HG03439 (cell line): ENCODE measurements around the gene IGFN1.

Source experiments
- ATAC-seq: cut with Tn5 transposase; IDR thresholded peaks from one replicate; pipeline ENCODE4 v1.9.1; 2021; ENCODE audit warnings: mild to moderate bottlenecking, moderate library complexity; ENCODE audit not compliant: unreplicated experiment

The IGFN1 gene

DNA sequence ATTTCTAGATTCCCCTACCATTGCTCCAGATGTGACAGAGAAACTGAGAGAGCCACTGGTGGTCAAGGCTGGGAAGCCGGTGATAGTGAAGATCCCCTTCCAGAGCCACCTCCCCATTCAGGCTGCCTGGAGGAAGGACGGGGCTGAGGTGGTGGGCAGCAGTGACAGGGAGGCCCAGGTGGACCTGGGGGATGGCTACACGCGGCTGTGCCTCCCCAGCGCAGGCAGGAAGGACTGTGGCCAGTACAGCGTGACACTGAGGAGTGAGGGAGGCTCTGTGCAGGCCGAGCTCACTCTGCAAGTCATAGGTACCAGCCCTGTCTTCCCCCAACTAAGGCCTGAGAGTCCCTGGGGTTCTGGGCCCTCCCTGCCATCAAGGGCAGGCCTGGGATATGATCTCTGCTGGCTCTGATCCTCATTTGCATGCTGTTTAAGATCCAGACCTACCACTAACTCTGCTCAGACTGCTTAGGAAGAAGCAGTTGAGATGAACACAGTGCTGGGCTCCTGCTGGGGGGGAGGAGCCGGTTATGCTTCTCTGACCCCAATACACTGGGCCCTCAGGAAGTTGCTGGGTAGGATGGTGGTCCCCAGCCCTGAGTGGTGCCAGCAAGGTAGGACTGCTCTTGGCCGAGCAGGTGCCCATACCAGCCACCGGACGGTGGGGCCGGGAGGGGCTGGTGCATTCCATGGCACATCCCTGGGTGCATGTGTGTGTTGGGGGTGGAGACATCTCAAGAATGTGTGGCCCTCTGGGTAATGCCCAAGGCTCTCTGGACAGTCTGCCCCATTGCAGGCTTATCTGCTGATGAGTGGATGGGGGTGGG lies 25.1 kb downstream of the IGFN1 start:
- no peak for ATAC-seq

DNA sequence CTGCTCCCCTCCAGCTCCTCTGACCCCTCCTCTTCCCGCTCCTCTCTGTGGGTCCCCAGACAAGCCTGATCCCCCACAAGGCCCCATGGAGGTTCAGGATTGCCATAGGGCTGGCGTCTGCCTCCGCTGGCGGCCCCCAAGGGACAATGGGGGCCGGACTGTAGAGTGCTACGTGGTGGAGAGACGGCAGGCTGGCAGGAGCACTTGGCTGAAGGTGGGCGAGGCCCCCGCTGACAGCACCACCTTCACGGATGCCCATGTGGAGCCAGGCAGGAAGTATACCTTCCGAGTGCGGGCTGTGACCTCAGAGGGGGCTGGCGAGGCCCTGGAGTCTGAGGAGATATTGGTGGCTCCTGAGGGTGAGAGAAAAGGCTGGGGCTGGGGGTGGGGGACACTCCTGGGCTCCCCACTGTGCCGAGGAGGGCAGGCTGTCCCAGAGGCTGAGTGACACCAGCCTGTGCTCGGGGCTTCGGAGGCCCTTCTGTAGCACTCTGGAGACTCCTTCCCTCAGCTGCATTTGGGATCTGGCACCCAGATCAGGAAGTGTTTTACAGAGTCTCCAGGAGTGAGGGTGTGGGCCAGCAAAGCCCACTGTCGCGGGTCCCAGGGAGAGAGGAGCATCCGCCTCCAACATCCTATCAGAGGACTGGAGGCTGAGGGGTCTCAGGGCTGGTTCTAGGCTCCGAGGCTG lies 25.9 kb downstream of the IGFN1 start:
- no peak for ATAC-seq

DNA sequence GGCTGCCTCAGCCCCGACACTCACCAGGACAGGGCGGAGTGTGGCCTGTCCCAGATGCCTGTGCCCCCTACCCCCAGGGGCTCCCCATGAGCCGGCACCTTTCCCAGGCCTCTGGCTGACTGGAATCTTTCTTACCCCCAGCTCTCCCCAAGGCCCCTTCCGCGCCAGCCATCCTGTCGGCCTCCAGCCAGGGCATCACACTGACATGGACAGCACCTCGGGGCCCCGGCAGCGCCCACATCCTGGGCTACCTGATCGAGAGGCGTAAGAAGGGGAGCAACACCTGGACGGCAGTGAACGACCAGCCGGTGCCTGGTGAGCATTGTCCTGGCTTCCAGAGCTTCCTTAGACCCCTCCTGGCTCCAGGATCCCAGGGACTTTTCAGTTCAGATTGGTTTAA lies 26.5 kb downstream of the IGFN1 start:
- ATAC-seq: no peak

DNA sequence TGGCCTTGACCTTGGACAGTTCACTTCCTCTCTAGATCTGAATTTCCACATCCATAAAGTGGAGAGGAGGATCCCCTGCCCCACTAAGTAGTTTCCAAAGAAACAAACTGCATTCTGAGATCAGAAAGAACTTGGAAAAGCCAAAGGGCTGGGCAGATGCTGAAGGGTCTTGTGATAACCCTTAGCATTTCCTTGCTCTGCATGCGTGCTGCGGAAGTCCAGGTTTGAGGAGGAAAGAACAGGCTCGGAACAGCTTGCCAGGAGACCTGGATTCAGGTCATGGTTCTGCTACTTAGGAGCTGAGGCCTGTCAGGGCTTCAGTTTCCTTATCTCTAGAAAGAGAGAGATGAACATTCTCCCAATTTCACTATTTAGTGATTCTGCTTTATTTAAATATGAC lies 27.2 kb downstream of the IGFN1 start:
- ATAC-seq: no peak

DNA sequence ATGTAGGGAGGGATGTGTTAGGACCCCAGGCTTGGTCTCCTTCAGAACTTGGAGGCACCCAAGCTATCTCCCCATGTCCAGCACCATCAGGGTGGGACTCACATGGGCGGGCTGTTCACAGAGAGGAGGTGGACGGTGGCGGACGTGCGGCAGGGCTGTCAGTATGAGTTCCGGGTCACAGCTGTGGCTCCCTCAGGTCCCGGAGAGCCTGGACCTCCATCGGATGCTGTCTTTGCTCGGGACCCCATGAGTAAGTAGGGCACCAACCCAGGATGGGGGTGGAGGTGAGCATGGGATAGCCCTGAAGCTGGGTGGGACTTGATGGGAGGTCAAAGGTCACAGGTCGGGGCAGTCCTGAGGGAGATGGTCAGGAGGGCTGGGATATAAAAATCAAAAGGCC lies 27.8 kb downstream of the IGFN1 start:
- no peak for ATAC-seq

DNA sequence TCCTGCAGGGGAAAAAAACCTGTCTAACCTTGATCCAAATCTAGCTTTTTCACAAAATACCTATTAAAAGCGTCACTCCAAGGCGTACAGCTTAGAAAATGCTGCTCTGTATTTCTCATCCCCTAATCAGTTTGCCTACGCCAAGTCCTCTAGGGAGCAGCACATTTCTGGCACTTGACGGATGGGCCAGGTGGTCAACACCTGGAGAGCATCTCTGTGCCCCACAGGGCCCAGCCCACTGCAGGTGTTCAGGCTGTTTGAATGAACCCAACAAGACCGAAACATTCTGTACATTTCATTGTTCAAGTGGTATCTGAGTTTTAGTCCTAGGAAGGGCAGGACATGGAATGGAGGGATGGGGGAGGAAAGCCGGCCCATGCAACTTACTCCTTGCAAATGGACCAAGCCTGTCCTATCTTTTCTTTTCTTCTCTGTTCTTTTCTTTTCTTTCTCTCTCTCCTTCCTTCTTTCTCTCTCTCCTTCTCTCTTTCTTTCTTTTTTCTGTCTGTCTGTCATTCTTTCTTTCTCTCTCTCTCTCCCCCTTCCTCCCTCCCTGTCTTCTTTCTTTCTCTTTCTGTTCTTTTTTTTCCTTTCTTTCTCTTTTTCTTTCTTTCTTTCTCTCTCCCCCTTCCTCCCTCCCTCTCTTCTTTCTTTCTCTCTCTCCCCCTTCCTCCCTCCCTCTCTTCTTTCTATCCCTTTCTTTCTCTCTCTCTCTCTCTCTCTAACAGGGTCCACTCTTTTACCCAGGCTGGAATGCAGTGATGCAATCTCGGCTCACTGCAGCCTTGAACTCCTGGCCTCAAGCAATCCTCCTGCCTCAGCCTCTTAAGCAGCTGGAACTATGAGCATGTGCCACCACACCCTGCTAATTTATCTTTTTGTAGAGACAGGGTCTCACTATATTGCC lies 29.1 kb downstream of the IGFN1 start:
- ATAC-seq: no peak

DNA sequence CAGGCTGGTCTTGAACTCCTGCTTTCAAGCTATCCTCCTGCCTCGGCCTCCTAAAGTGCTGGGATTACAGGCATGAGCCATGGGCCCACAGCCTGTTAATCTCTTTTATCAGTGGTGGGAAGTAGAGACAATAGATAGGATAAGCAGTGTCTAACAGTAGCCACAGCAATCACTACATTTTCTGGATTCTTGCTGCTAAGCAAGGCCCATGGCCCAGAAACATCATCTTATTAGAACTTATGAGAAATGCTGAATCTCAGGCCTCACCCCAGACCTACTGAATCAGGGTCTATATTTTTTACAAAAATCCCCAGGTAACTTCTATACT lies 29.7 kb downstream of the IGFN1 start:
- no peak for ATAC-seq

DNA sequence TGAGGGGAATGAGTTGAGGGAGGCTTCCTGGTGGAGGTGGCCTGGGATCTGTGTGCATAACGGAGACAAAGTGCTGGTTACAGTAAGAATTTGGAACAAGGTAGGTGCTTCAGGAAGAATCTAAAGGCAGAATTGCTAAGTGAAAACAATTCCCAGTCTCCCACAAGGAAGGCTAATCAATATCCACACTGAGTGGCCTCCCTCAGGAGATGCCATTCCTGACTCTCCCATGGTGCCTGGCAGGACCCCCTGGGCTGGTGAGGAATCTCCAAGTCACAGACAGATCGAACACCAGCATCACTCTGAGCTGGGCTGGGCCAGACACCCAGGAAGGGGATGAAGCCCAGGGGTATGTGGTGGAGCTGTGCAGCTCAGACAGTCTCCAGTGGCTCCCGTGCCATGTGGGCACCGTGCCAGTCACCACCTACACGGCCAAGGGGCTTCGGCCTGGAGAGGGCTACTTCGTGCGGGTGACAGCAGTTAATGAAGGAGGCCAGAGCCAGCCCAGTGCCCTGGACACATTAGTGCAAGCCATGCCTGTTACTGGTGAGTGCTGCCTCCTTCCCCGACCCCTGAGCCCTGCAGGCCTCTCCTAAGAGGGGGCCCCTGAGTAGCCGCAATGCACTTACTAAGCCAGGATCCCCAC lies 30.7 kb downstream of the IGFN1 start:
- no peak for ATAC-seq

DNA sequence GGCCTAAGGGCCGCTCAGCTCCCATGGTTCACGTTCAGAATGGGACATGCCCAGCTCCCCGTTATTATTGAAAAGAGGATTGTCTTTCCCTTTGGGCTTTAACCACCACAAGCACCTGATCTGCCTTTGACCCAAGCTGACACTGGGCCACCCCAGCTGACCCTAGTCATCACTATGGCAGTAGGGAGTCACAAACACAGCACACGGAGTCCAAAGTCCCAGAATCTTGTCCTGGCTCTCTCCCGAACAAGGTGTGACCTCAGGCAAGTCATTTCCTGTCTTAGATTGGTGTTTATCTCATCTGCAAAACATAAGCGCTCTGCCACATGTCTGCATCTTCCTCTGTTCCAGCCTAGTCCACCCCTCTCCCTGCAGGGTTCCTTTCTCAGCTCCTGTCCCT lies 31.5 kb downstream of the IGFN1 start:
- no peak for ATAC-seq

DNA sequence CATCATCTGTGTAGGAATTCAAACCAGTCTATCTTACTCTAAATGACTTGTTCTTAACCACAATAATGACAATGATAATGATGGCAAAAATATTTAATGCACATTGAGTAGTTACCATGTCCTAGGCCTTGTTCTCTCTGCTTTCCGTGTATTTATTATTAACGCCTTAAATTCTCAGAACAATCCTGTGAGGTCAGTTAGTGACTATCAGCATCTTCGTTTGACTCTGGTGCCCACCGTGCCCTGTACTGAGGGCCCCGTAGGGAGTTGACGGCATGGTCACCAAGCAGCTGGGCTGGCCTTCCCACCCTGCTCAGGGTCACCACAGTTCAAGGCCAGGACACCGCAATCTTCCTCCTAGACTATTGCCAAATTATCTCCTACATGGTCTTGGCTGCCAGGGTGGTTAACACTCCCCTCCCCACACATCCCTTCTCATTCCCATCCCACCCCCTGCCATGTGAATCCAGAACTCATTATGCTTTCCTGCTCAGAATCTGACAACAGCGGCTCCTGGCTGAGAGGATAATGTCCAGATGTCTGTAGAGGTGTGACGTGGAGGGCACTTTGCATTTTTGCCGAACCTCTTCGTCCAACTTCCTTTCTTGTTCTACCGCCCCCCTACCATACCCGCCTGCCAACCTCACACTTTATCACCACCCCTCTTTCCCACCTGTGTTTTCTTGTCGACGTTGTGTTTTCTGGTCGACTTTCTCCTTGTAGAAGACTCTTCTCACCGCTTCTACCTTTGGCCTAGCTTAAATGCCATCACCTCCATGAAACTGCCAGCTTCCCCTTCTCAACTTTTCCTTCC lies 33.4 kb downstream of the IGFN1 start:
- no peak for ATAC-seq

DNA sequence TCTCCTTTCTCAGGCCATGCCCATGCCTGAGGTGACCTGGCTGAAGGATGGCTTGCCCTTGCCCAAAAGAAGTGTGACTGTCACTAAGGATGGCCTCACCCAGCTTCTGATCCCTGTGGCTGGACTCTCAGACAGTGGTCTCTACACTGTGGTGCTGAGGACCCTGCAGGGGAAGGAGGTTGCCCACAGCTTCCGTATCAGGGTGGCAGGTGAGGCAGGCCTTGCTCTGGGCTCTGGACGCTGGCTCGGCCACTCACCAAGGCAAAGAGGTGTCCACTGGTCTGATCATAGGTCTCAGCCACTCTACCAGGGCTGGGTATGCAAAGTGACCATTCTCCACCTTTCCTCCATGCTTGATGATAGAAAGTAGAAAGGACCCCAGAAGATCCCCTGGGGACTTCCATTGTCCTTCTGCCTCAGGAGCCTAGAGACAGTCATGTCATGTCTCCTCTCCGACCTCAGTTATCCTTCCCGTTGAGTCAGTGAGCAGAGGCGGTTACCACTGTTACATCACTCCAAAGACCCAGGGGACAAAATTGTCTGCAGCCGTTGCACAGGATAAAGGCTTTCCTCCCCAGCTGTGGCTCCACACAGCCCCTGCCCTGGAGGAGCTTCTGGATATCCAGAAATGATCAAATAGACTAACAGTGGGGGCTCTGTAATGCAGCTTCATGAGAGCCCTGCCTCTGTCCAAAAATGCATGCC lies 34.2 kb downstream of the IGFN1 start:
- ATAC-seq: no peak

DNA sequence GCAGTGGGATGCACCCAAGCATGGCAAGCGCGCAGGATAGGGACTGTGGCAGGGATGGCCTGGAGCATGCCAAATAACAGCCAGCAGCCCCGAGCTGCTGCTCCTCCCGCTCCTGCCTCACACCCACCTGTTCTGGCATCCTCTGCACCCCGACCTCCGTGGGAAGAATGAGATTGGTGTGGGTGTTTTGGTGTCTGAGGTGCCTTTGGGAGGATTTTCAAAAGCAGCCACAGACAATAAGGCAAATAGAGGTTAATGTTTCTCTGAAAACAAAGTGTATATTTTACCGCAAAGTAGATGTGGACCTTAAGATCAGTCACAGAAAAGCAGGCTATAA lies 35.5 kb downstream of the IGFN1 start:
- no peak for ATAC-seq

DNA sequence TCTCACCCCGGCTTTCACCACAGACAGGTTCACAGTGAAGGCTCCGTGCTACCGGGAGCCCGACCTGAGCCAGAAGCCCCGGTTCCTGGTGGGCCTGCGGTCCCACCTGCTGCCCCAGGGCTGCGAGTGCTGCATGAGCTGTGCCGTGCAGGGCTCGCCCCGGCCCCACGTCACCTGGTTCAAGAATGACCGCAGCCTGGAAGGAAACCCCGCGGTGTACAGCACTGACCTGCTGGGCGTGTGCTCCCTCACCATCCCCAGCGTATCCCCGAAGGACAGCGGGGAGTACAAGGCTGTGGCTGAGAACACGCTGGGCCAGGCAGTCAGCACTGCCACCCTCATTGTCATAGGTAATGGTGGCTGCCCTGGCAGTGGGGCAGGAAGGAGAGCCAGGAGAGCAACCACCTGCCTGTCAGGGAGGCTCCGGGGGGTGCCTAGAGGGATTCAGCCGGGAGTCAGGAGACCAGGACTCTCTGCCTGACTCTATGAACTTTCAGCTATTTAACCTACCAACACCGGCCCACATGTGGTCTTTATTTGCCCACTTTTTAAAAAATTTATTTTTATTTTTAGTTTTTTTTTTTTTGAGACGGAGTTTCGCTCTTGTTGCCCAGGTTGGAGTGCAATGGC lies 36.4 kb downstream of the IGFN1 start:
- no peak for ATAC-seq

DNA sequence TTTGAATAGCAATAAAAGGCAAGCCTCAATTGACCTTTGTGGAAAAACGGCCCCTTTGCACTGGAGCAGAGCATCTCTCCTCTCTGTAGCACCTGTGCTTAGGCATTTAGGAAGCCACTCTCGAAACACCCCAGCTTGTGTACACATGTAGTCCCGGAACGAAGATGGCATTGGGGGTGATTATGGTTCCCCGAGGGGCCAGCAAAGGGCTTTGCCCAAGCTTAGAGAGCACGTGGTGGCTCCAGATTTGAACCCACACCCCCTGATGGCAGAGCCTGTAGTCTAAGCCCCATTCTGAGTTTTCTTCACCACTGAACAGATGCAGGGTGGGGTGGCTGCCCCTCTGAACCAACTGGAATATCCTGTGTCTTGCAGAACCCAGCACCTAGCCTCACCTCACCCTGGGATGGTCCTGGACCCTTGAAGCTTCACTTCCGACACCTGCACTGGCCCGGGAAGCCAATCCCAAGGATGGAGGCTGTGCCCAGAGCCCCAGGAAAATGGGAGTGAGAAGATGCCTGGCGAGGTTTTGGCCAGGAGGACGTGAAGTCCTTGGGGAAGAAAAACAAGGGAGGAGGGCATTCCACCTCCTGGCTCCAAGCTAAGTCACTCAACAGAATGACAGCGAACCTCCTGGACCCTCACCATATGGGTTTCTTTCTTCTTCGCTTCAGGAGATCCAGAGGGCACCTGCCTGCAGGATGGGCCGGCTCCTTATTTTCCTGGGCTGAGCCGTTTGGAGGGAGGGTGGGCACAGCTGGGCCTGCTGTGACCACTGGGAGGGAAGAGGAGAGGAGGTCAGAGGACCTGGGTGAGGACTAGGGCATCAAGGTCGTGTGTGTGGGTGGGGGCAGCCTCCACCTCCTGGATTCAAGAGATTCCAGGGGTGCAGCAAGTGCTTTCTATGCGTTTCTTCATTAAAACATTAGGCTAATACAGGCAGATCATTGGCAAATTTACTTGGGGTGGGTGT lies 37.7 kb downstream of the IGFN1 start:
- ATAC-seq: no peak

DNA sequence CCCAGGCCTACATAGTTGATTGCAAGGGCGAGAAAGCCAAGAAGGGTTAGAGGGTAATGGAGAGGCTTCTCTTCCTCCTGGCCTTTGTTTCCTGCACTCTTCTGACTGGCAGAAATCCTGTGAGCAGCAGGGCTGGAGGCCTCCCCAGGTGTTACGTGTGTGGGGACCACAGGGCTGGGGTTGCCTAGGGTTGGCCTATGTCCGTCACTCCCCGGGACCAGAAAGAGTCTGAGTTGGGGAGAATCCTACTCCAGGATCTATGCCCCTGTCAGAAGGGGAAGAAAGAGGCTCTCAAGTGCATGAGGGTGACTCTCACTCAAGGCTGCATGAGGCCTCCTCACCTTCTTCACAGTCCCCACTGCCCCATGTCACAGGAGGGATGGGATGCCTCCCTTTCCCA lies 38.5 kb downstream of the IGFN1 start:
- no peak for ATAC-seq

DNA sequence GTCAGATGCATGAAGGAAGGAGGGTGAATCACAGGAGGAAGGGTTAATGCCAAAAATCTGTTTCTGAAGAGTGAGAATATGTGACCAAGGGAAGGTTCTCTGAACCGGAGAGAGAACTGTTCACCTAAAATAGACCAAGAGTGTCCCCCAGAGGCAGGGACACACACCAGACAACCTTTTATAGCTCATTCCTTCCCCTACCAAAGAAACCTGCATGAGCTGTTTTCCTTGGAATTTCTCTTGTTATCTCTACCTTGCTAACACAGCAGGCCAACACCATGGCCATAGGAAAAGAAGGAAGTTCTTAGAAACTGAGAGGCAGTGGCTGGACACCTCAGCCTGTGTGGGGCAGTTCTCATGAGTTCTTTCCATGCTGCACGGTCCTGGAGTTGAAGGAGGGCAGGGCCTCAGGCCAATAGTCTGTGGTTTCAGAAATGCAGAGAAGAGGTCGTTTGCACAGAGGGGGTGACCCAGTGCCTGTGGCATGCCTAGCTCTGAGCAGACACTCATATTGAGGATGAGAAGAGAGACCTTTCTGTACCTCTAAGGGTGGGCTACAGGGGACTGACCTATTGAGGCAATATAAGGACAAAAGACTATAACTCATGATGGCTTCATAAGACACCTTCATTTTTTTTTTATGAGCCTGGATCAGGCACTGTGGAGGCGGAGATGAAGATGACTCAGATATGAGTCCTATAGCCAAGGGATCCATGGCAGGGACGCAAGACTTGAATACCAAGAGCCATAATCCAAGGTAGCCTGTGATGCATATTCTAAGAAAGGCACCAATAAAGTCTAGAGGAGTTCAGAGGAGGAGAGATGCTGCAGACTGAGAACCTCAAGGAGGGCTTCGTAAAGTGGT lies 39.4 kb downstream of the IGFN1 start:
- no peak for ATAC-seq

DNA sequence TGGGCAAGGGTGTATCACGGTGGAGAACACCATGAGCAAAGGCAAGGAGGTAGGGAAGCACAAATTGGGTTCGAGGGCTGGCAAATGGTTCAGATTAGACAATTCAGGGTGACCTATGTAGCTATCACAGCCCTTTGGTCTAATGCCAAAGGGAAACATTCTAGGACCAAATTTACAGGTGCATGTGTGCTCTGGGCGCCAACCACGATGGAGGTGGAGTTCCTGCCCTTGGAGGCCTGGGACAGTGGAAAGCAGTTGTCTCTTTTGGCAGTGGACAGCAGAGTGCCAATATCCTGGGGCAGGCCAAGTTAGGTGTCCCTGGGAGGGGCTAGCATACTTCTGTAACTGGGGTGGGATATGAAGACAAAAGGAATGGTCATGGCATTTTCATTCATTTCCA lies 40.1 kb downstream of the IGFN1 start:
- no peak for ATAC-seq
